H1 (cell line): ENCODE data around the gene CERCAM. TPM values are rescaled to one million over a fixed set of nuclear protein-coding genes. Genes with fewer than 3 reads are reported as not detected.
"Not testable (repeated sequence)": the region's sequence is repeated elsewhere in the genome, so short reads cannot be mapped to it uniquely, and the experiment has no call there.

Source experiments
- CTCF ChIA-PET: fragments of 300-600 bp; sonication (Branson Sonifier 250); formaldehyde crosslinking; loops from one replicate; lab custom pipeline; 2021; ENCODE audit not compliant: partially characterized antibody; lab: Charles Lee
- POLR2A ChIA-PET: fragments of 300-600 bp; sonication (Branson Sonifier 250); formaldehyde crosslinking; loops from one replicate; lab custom pipeline; 2021; ENCODE audit warnings: inconsistent platforms; ENCODE audit not compliant: partially characterized antibody; lab: Charles Lee
- DNase-seq, 2 experiments: peaks; one replicate each; pipeline versions ENCODE4 v3.0.0 to v3.0.0-alpha.2; 2010 to 2022; ENCODE audit warnings: low spot score in 2 of 2, low read depth in 1 of 2, mixed read lengths in 1 of 2
- FAIRE-seq: peaks from 2 replicates; lab custom pipeline; 2011; peaks lifted over from hg19 to GRCh38; lab: Jason Lieb, UNC
- H2AFZ ChIP-seq: 2 replicates; pipeline ENCODE4 v1.8.1; 2012; ENCODE audit warnings: low read length, inconsistent platforms
- H2AK5ac ChIP-seq: 2 replicates; pipeline ENCODE4 v1.6.1; 2013; ENCODE audit warnings: low read depth, low read length
- H2BK120ac ChIP-seq: replicated peaks from 2 replicates; pipeline ENCODE3; 2013; ENCODE audit warnings: low read depth, low read length, inconsistent platforms
- H2BK12ac ChIP-seq: 2 replicates; pipeline ENCODE4 v1.6.1; 2013; ENCODE audit warnings: low read depth, low read length
- H2BK15ac ChIP-seq: 2 replicates; pipeline ENCODE4 v1.6.1; 2013; ENCODE audit warnings: low read length
- H2BK20ac ChIP-seq: 2 replicates; pipeline ENCODE4 v1.6.1; 2013; ENCODE audit warnings: low read length
- H2BK5ac ChIP-seq: 2 replicates; pipeline ENCODE4 v1.6.1; 2013; ENCODE audit warnings: low read depth, low read length
- H3K14ac ChIP-seq: 2 replicates; pipeline ENCODE4 v1.6.1; 2013; ENCODE audit warnings: inconsistent platforms; ENCODE audit not compliant: insufficient read length
- H3K18ac ChIP-seq: 2 replicates; pipeline ENCODE4 v1.6.1; 2013; ENCODE audit warnings: low read length; ENCODE audit errors: extremely low read depth
- H3K23ac ChIP-seq: 2 replicates; pipeline ENCODE4 v1.6.1; 2013; ENCODE audit warnings: inconsistent platforms; ENCODE audit not compliant: insufficient read length
- H3K23me2 ChIP-seq: 2 replicates; pipeline ENCODE4 v1.6.1; 2013; ENCODE audit warnings: low read depth, low read length
- H3K27ac ChIP-seq: 2 replicates; pipeline ENCODE4 v1.6.1; 2011; ENCODE audit warnings: low read depth, low read length, inconsistent platforms
- H3K27me3 ChIP-seq, 4 experiments: replicated peaks in 1 of 4; 1 replicate in 1 of 4; 2 replicates in 3 of 4; pipeline versions ENCODE4 v1.6.1 to v1.8.1; 2011 to 2013; ENCODE audit warnings: low read length in 3 of 4, mild to moderate bottlenecking in 3 of 4, inconsistent platforms in 2 of 4, mixed read lengths in 2 of 4, moderate library complexity in 1 of 4; ENCODE audit not compliant: control insufficient read depth in 3 of 4, insufficient read depth in 3 of 4; ENCODE audit errors: extremely low read depth in 1 of 4
- H3K36me3 ChIP-seq, 4 experiments: 2 replicates each; pipeline versions ENCODE4 v1.6.1 to v1.8.1; 2011 to 2013; ENCODE audit warnings: mild to moderate bottlenecking in 4 of 4, low read length in 3 of 4, moderate library complexity in 2 of 4, control low read depth in 1 of 4, inconsistent platforms in 1 of 4; ENCODE audit not compliant: insufficient read depth in 4 of 4, control insufficient read depth in 2 of 4
- H3K4ac ChIP-seq: replicated peaks from 2 replicates; pipeline ENCODE3; 2013; ENCODE audit warnings: low read length, low read depth, mixed read lengths, inconsistent platforms; ENCODE audit not compliant: insufficient read length
- H3K4me1 ChIP-seq, 4 experiments: replicated peaks in 1 of 4; 1 replicate in 1 of 4; 2 replicates in 3 of 4; pipeline versions ENCODE4 v1.6.1 to v1.8.1; 2011 to 2013; ENCODE audit warnings: low read length in 3 of 4, inconsistent platforms in 2 of 4, mixed read lengths in 1 of 4; ENCODE audit not compliant: insufficient read depth in 4 of 4, control insufficient read depth in 3 of 4
- H3K4me2 ChIP-seq, 2 experiments: 2 replicates each; pipeline versions ENCODE4 v1.6.1 to v1.8.1; 2011 to 2013; ENCODE audit warnings: low read depth in 2 of 2, low read length in 2 of 2, control low read depth in 1 of 2, inconsistent platforms in 1 of 2, mild to moderate bottlenecking in 1 of 2; ENCODE audit not compliant: insufficient read depth in 1 of 2
- H3K4me3 ChIP-seq, 4 experiments: fragments of 200-600, 300-600 bp in 1 of 4; sonication (generic), shearing (Covaris generic), sonication (Bioruptor Twin) in 1 of 4; 2 replicates each; pipeline versions ENCODE4 v1.5.1 to v1.8.1; 2011 to 2016; ENCODE audit warnings: low read length in 4 of 4, low read depth in 3 of 4, control low read depth in 2 of 4, inconsistent platforms in 2 of 4, mild to moderate bottlenecking in 2 of 4, mixed read lengths in 1 of 4, moderate library complexity in 1 of 4; ENCODE audit not compliant: insufficient read depth in 2 of 4; ENCODE audit errors: extremely low read depth in 1 of 4
- H3K56ac ChIP-seq: replicated peaks from 2 replicates; pipeline ENCODE3; 2013; ENCODE audit warnings: low read depth, mild to moderate bottlenecking, mixed read lengths, low read length, inconsistent platforms; ENCODE audit not compliant: insufficient read length
- H3K79me1 ChIP-seq: 2 replicates; pipeline ENCODE4 v1.6.1; 2013; ENCODE audit warnings: low read depth, low read length, control low read depth
- H3K79me2 ChIP-seq, 2 experiments: 2 replicates each; pipeline versions ENCODE4 v1.6.1 to v1.8.1; 2012 to 2013; ENCODE audit warnings: low read length in 2 of 2, mild to moderate bottlenecking in 2 of 2, inconsistent platforms in 1 of 2; ENCODE audit not compliant: insufficient read depth in 2 of 2, control insufficient read depth in 1 of 2
- H3K9ac ChIP-seq, 4 experiments: replicated peaks in 1 of 4; 1 replicate in 1 of 4; 2 replicates in 3 of 4; pipeline versions ENCODE4 v1.6.1 to v1.8.1; 2011 to 2013; ENCODE audit warnings: low read depth in 3 of 4, low read length in 3 of 4, control low read depth in 2 of 4, mild to moderate bottlenecking in 2 of 4, moderate library complexity in 2 of 4, inconsistent platforms in 1 of 4; ENCODE audit errors: extremely low read depth in 1 of 4
- H3K9me3 ChIP-seq, 2 experiments: 2 replicates each; pipeline versions ENCODE4 v1.6.1 to v1.8.1; 2012 to 2013; ENCODE audit warnings: mild to moderate bottlenecking in 2 of 2, moderate library complexity in 2 of 2, control low read depth in 1 of 2, inconsistent platforms in 1 of 2, low read depth in 1 of 2, low read length in 1 of 2, mixed read lengths in 1 of 2; ENCODE audit not compliant: insufficient read depth in 2 of 2
- H4K20me1 ChIP-seq, 2 experiments: replicated peaks in 1 of 2; 2 replicates each; pipeline versions ENCODE3 to v1.8.1; 2011 to 2013; ENCODE audit warnings: inconsistent platforms in 2 of 2, low read length in 2 of 2, mild to moderate bottlenecking in 1 of 2; ENCODE audit not compliant: insufficient read depth in 2 of 2, control insufficient read depth in 1 of 2
- H4K5ac ChIP-seq: 2 replicates; pipeline ENCODE4 v1.6.1; 2013; ENCODE audit warnings: low read length, low read depth, mixed read lengths, inconsistent platforms; ENCODE audit not compliant: insufficient read length
- H4K8ac ChIP-seq: 2 replicates; pipeline ENCODE4 v1.8.0; 2013; ENCODE audit warnings: mild to moderate bottlenecking, moderate library complexity, low read length, inconsistent platforms; ENCODE audit not compliant: insufficient read depth; ENCODE audit errors: extremely low read depth
- H4K91ac ChIP-seq: replicated peaks from 2 replicates; pipeline ENCODE3; 2013; ENCODE audit warnings: low read length, mixed read lengths, inconsistent platforms; ENCODE audit not compliant: insufficient read length
- BCL11A ChIP-seq, 2 experiments: IDR thresholded peaks; one replicate each; pipeline ENCODE4 v1.6.1; 2011; ENCODE audit warnings: low read depth in 2 of 2, low read length in 2 of 2, mild to moderate bottlenecking in 2 of 2
- KDM4A ChIP-seq: IDR thresholded peaks from one replicate; pipeline ENCODE4 v1.7.1; 2012; ENCODE audit warnings: low read depth, mild to moderate bottlenecking, moderate library complexity, low read length, inconsistent platforms; ENCODE audit not compliant: severe bottlenecking
- RFX5 ChIP-seq: IDR thresholded peaks from 2 replicates; pipeline ENCODE4 v1.6.1; 2011; ENCODE audit warnings: low read depth, low read length, improper control_type of control experiment, borderline replicate concordance
- WGBS, 2 experiments: shearing (Covaris generic) in 1 of 2; methylation state at CpG; one replicate each; pipeline versions ENCODE4 v1.1.6 to v1.1.7; 2013 to 2015; ENCODE audit warnings: low lambda C conversion rate in 2 of 2, mixed read lengths in 2 of 2, inconsistent platforms in 1 of 2, low coverage in 1 of 2, missing lambda C conversion rate in 1 of 2; ENCODE audit not compliant: insufficient replicate concordance in 2 of 2, insufficient coverage in 1 of 2, insufficient read length in 1 of 2; ENCODE audit errors: extremely low coverage in 1 of 2, missing lambda C conversion rate in 1 of 2; 5-methylcytosine and 5-hydroxymethylcytosine counted together
- polyA plus RNA-seq, 7 experiments: library from polyadenylated mRNA; depleted of rRNA in 3 of 7; stranded (reverse) in 5 of 7; unstranded in 2 of 7; fragments of >200 nt in 5 of 7; fragments of 200-250 nt in 2 of 7; gene quantifications; 1 replicate in 5 of 7; 2 replicates in 1 of 7; 4 replicates in 1 of 7; pipeline versions ENCODE4 v1.2.1 to v1.2.3, GENCODE V29; 2011 to 2013; ENCODE audit warnings: missing spikeins in 2 of 7, mixed read lengths in 2 of 7
- total RNA-seq: library from RNA; stranded (reverse); fragmentation: NEBNext Ultra II Directional; extraction: Animal tissue kit (Norgen Biotek cat#: 25700); gene quantifications from 2 replicates; pipeline ENCODE4 v1.2.1, GENCODE V29; 2021

Gene CERCAM
- total and polyA plus RNA-seq, 2 of the 8 experiments (the other 6 are each of a cell fraction or from before 2014, with no cell fraction given) = 3.1 to 5.2 TPM

DNA sequence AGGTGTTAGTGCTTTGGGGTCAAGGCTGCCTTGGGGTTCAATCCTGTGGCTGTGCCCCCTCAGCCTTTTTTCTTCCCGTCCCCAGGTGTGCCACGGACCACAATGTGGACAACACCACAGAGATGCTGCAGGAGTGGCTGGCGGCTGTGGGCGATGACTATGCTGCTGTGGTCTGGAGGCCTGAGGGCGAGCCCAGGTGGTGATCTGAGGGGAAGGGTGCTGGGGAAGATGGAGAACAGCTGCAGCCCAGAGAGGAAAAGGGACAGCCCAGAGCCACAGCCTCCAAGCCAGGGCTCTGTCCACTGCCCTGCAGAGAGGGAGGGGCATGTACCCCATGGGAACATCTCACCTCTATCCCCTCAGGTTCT lies 2.1 kb downstream of the CERCAM start (continued):
- TF ChIP-seq BCL11A (IDR thresholded peaks at IDR 0.05; ENCODE audit: low read depth in 2 of 2, low read length in 2 of 2) (no peak), RFX5 (no peak), KDM4A (no peak)

DNA sequence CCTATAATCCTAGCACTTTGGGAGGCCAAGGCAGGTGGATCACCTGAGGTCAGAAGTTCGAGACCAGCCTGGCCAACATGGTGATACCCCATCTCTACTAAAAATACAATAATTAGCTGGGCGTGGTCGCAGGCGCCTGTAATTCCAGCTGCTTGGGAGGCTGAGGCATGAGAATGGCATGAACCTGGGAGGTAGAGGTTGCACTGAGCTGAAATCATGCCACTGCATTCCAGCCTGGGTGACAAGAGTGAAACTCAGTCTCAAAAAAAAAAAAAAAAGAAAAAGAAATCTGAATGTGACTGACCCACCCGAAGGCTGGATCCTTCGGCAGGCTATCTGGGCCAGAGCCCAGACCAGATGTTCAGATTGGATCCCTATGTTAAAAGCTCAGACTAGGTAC lies 2.7 kb downstream of the CERCAM start:
- H3K23ac ChIP-seq, H3K4me3 ChIP-seq, H3K14ac ChIP-seq, H2BK120ac ChIP-seq, H3K79me2 ChIP-seq, H2BK12ac ChIP-seq, H4K5ac ChIP-seq, H3K4ac ChIP-seq, H3K4me1 ChIP-seq, H2BK15ac ChIP-seq, H2BK20ac ChIP-seq, H3K27ac ChIP-seq, H3K79me1 ChIP-seq, H3K9me3 ChIP-seq, H3K36me3 ChIP-seq, H2BK5ac ChIP-seq, H2AK5ac ChIP-seq, H3K4me2 ChIP-seq, H4K8ac ChIP-seq, H3K56ac ChIP-seq, DNase-seq, H3K9ac ChIP-seq, H4K91ac ChIP-seq, H4K20me1 ChIP-seq, FAIRE-seq, H3K18ac ChIP-seq, H2AFZ ChIP-seq, H3K23me2 ChIP-seq: not testable (repeated sequence)
- peaks cover 5 to 39% (median 31%) of the 10 kb centered on the region in 4 experiments; a peak in 6 of 7 replicates for H3K27me3 ChIP-seq
- ChIA-PET POLR2A (interaction anchor here (0.6 to 1.3 kb wide), 2 partner anchors 33 to 69 kb away, joined by 3 read pairs; no protein-coding TSS in a partner anchor), CTCF (interaction anchor here (0.7 to 2.6 kb wide), 7 partner anchors 9 to 59 kb away, joined by 3 to 11 read pairs (median 3); no protein-coding TSS in a partner anchor)
- WGBS, 2 experiments = 84% methylated on average over 4 of the region's 6 CpGs; no CpG with 5 or more reads in 1 of the 2 experiments
